ENCODE measurements around the gene TSPAN18. TPM values are rescaled to one million over a fixed set of nuclear protein-coding genes. Genes with fewer than 3 reads are reported as not detected.

Gene TSPAN18
- total and polyA plus RNA-seq, 10 of the 15 experiments (the other 5 are each of a cell fraction or from before 2014, with no cell fraction given): 0.02 to 0.77 (median 0.13) TPM; not detected in 1

DNA sequence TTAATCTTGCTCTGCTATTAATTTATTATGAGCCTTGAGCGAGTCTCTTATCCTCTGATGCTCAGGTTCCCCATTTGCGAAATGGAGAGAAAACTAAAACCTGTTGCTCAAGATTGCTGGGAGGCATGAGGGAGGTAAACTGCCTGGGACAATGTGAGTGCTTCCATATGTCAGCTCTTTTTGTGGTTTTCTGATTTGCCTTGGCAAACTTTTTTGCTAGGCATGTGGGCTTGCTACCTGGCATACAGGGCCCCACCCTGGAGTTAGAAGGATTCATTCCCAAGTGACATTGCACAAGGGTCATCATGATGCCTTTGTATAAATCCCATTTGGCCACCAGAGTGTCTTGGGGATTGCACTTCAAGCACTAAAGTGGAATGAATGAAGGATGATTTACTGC is 22.4 kb downstream of the TSPAN18 start:
- in situ Hi-C loops (cut with MboI) (no loop called here), intact Hi-C loops (cut with micrococcal nuclease; ENCODE audit: unreplicated experiment) (no loop called here)
- Histone ChIP-seq H3K36me3 (ENCODE audit: control insufficient read depth in 2 of 2, insufficient read depth in 2 of 2, low read length in 1 of 2) (no peaks in the 10 kb centered on the region), H3K4me3 (no peak overlapping the region), H2AFZ (ENCODE audit: control insufficient read depth, low read depth, low read length) (no peak overlapping the region), H4K20me1 (ENCODE audit: control insufficient read depth, insufficient read depth) (no peaks in the 10 kb centered on the region), H3K9me3 (replicated peaks; ENCODE audit: control insufficient read depth, insufficient read depth, low read length) (no peaks in the 10 kb centered on the region), H3K27ac (ENCODE audit: control insufficient read depth, insufficient read depth) (no peak overlapping the region), H3K4me2 (ENCODE audit: control insufficient read depth, insufficient read depth) (no peak overlapping the region), H3K79me2 (ENCODE audit: control insufficient read depth, insufficient read depth, low read length) (no peaks in the 10 kb centered on the region), H3K9ac (ENCODE audit: control insufficient read depth, insufficient read depth, low read length) (no peak overlapping the region), H3K27me3 (replicated peaks in 1 of 2; ENCODE audit: control insufficient read depth in 2 of 2, insufficient read depth in 2 of 2, low read length in 1 of 2) (peaks cover 0 to 1% of the 10 kb centered on the region in 2 experiments; a peak in 1 of 4 replicates), H3K4me1 (ENCODE audit: control insufficient read depth, insufficient read depth, low read length) (no peaks in the 10 kb centered on the region)
- POLR2A ChIA-PET: no interaction called here
- 18% methylated on average over 2 of the region's 2 CpGs for WGBS (ENCODE audit: insufficient coverage, insufficient replicate concordance, low lambda C conversion rate, missing lambda C conversion rate)
- SMC1A ChIA-PET (ENCODE audit: uncharacterized antibody, unreplicated experiment): no interaction called here
- FAIRE-seq: no peak
- ATAC-seq: no peak
- no peak for DNase-seq (ENCODE audit: low read depth, low spot score)
- CTCF ChIA-PET: interaction anchor here (1.9 kb wide), 1 partner anchor 27 kb away, joined by 7 read pairs; no protein-coding TSS in a partner anchor
- TF ChIP-seq CHD2 (IDR thresholded peaks at IDR 0.05; ENCODE audit: borderline replicate concordance, low read depth, low read length) (no peak), SREBF1 (IDR thresholded peaks at IDR 0.05; ENCODE audit: low read length) (no peak), JUNB (IDR thresholded peaks at IDR 0.05) (no peak), SIX5 (IDR thresholded peaks at IDR 0.05; ENCODE audit: low read depth, low read length, severe bottlenecking) (no peak), ZNF217 (IDR thresholded peaks at IDR 0.05) (no peak)
- TF ChIP-seq, protein P1, sequence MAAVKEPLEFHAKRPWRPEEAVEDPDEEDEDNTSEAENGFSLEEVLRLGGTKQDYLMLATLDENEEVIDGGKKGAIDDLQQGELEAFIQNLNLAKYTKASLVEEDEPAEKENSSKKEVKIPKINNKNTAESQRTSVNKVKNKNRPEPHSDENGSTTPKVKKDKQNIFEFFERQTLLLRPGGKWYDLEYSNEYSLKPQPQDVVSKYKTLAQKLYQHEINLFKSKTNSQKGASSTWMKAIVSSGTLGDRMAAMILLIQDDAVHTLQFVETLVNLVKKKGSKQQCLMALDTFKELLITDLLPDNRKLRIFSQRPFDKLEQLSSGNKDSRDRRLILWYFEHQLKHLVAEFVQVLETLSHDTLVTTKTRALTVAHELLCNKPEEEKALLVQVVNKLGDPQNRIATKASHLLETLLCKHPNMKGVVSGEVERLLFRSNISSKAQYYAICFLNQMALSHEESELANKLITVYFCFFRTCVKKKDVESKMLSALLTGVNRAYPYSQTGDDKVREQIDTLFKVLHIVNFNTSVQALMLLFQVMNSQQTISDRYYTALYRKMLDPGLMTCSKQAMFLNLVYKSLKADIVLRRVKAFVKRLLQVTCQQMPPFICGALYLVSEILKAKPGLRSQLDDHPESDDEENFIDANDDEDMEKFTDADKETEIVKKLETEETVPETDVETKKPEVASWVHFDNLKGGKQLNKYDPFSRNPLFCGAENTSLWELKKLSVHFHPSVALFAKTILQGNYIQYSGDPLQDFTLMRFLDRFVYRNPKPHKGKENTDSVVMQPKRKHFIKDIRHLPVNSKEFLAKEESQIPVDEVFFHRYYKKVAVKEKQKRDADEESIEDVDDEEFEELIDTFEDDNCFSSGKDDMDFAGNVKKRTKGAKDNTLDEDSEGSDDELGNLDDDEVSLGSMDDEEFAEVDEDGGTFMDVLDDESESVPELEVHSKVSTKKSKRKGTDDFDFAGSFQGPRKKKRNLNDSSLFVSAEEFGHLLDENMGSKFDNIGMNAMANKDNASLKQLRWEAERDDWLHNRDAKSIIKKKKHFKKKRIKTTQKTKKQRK (IDR thresholded peaks at IDR 0.05; ENCODE audit: low read depth, low read length): no peak
- RAD21 ChIA-PET (ENCODE audit: unreplicated experiment): no interaction called here
- BruUV-seq (replicated peaks): no TSS peak
